ENCODE results near the gene HDAC4. TPM values are rescaled to one million over a fixed set of nuclear protein-coding genes. Genes with fewer than 3 reads are reported as not detected.

HDAC4 gene
- total and polyA plus RNA-seq, 2 experiments from 2014 or later = 9.3 to 10.8 TPM

GRCh38 chr2:239184179-239184578 is 216.6 kb downstream of the HDAC4 start:
- Histone ChIP-seq H3K27ac (no peak overlapping the region), H3K9me2 (replicated peaks; ENCODE audit: insufficient read depth) (no peaks in the 10 kb centered on the region), H3K9me3 (ENCODE audit: low read depth) (no peaks in the 10 kb centered on the region), H3K36me3 (replicated peaks; ENCODE audit: insufficient read depth, low read depth) (peaks cover 4% of the 10 kb centered on the region), H3K27me3 (no peaks in the 10 kb centered on the region), H3K4me1 (ENCODE audit: insufficient read depth) (peaks cover 11% of the 10 kb centered on the region), H2AFZ (no peak overlapping the region), H3K4me2 (no peak overlapping the region), H3K79me2 (no peaks in the 10 kb centered on the region), H4K20me1 (ENCODE audit: insufficient read depth, poor library complexity, severe bottlenecking) (no peaks in the 10 kb centered on the region), H3K4me3 (no peak overlapping the region)
- WGBS (ENCODE audit: low lambda C conversion rate, missing lambda C conversion rate) = 97% methylated on average over 2 of the region's 2 CpGs
- DNase-seq (ENCODE audit: low spot score) = no peak
- TF ChIP-seq EZH2 (IDR thresholded peaks at IDR 0.05; ENCODE audit: borderline replicate concordance) (no peak), EZH2phosphoT487 (IDR thresholded peaks at IDR 0.05; ENCODE audit: low read depth, severe bottlenecking, unreplicated experiment) (no peak), CTCF (IDR thresholded peaks at IDR 0.05; ENCODE audit: poor library complexity) (no peak)

- no peaks in the 10 kb centered on the region for H3K9me3 ChIP-seq (ENCODE audit: low read depth)
- H3K4me1 ChIP-seq (ENCODE audit: insufficient read depth) = peaks cover 11% of the 10 kb centered on the region
- peak overlapping the region; percentile 21 for H3K4me2 ChIP-seq
- no peak for DNase-seq (ENCODE audit: low spot score)
- no peaks in the 10 kb centered on the region for H3K27me3 ChIP-seq
- WGBS (ENCODE audit: low lambda C conversion rate, missing lambda C conversion rate) = 96% methylated on average over 21 of the region's 23 CpGs
- H3K4me3 ChIP-seq = no peak overlapping the region
- no peaks in the 10 kb centered on the region for H3K36me3 ChIP-seq (replicated peaks; ENCODE audit: insufficient read depth, low read depth)
- H3K9me2 ChIP-seq (replicated peaks; ENCODE audit: insufficient read depth) = no peaks in the 10 kb centered on the region
- no peaks in the 10 kb centered on the region for H4K20me1 ChIP-seq (ENCODE audit: insufficient read depth, poor library complexity, severe bottlenecking)
- peak overlapping the region; percentile 69 for H3K27ac ChIP-seq
- TF ChIP-seq EZH2 (IDR thresholded peaks at IDR 0.05; ENCODE audit: borderline replicate concordance) = no peak
- TF ChIP-seq CTCF (IDR thresholded peaks at IDR 0.05; ENCODE audit: poor library complexity) = no peak
- no peak for TF ChIP-seq EZH2phosphoT487 (IDR thresholded peaks at IDR 0.05; ENCODE audit: low read depth, severe bottlenecking, unreplicated experiment)
- no peak overlapping the region for H2AFZ ChIP-seq
- H3K79me2 ChIP-seq = no peaks in the 10 kb centered on the region
These were observed 217.6 kb downstream of the HDAC4 start for GRCh38 chr2:239182981-239183791.

- no peaks in the 10 kb centered on the region for H3K9me2 ChIP-seq (replicated peaks; ENCODE audit: insufficient read depth)
- no peaks in the 10 kb centered on the region for H3K79me2 ChIP-seq
- H3K4me3 ChIP-seq = no peak overlapping the region
- peak; percentile 65 for DNase-seq (ENCODE audit: low spot score)
- H4K20me1 ChIP-seq (ENCODE audit: insufficient read depth, poor library complexity, severe bottlenecking) = no peaks in the 10 kb centered on the region
- H2AFZ ChIP-seq = no peak overlapping the region
- H3K27me3 ChIP-seq = no peaks in the 10 kb centered on the region
- peak overlapping the region; percentile 21 for H3K4me2 ChIP-seq
- no peaks in the 10 kb centered on the region for H3K9me3 ChIP-seq (ENCODE audit: low read depth)
- peaks cover 11% of the 10 kb centered on the region for H3K4me1 ChIP-seq (ENCODE audit: insufficient read depth)
- no peak for TF ChIP-seq EZH2 (IDR thresholded peaks at IDR 0.05; ENCODE audit: borderline replicate concordance)
- no peak for TF ChIP-seq EZH2phosphoT487 (IDR thresholded peaks at IDR 0.05; ENCODE audit: low read depth, severe bottlenecking, unreplicated experiment)
- TF ChIP-seq CTCF (IDR thresholded peaks at IDR 0.05; ENCODE audit: poor library complexity) = no peak
- no peaks in the 10 kb centered on the region for H3K36me3 ChIP-seq (replicated peaks; ENCODE audit: insufficient read depth, low read depth)
- peak overlapping the region; percentile 69 for H3K27ac ChIP-seq
- 59% methylated on average over 15 of the region's 15 CpGs for WGBS (ENCODE audit: low lambda C conversion rate, missing lambda C conversion rate)
These were observed 218.8 kb downstream of the HDAC4 start for GRCh38 chr2:239181903-239182581.
